GM18508 (cell line): ENCODE results near the gene PPEF1.

Experiments
- ATAC-seq: cut with Tn5 transposase; IDR thresholded peaks from one replicate; pipeline ENCODE4 v1.9.1; 2021; ENCODE audit warnings: moderate number of reproducible peaks; ENCODE audit not compliant: insufficient read depth, unreplicated experiment

Gene PPEF1

DNA sequence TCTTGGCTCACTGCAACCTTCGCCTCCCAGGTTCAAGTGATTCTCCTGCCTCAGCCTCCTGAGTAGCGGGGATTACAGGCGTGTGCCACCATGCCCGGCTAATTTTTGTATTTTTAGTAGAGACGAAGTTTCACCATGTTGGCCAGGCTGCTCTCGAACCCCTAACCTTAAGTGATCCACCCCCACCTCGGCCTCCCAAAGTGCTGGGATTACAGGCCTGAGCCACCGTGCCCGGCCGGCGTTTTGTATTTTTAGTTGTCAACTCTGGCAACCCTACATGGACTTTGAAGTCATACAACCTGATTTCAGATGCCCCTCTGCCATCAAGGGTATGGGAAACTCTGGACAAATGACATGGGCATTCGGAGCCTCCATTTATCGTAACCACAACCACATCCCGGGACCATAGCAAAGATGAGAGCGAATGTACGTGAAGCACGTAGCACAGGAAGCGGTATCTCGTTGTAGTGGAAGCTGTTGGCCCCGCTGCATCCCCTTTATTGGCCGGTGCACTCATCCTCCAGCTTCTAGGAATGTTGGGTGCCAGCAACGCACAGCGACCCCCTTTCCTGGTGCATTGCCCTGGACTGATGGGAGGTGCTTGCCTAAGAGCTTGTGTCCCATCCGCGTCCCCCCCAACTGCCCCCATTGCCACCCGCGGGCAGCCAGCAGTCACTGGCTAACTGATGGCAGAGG is 167.3 kb downstream of the PPEF1 start:
- ATAC-seq: no peak

DNA sequence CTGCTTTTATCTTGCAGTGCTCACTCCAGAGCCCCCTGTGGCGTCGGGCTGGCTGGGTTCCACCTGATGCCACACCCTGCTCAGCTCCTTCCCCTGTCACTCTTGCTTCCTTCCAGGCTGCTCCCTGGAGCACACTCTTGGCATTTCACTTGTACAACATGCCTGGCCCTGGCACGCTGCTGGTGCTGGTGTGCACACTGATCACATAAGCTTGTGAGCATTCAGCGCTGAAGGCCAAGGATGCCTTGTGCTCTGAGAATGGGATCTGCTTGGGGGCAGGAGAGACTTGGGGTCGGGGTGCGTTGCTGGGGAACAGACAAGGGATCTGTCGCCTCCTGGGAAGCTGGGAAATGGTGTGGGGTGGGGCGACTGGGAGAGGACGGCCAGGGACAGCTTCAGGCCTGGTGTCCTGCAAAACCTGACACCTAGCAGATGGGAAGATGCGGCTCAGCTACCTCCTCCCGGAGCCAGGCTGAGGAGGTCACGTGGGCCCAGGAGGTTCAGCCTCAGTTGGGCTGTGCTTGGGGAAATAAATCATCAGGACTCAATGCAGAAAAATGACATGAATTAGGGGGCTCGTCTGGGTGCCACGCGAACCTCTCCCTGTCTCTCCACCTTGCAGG is 167.9 kb downstream of the PPEF1 start:
- ATAC-seq: no peak

DNA sequence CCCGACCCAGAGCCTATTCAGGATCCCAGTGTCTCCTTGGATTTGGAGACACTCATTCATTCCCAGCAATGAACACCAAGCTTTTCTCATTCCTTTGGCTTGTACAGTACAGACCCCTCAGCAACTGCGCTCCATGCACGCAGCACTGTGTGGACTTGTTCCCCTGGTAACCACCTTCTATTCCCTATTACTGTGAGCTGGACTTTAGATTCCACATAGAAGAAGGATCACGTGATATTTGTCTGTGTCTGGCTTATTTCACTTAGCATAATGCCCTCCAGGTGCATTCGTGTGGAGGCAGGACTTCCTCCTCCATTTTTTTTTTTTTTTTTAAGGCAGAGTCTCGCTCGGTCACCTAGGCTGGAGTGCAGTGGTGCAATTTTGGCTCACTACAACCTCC is 170.0 kb downstream of the PPEF1 start:
- no peak for ATAC-seq
